GM19467 (cell line): ENCODE results near the gene CISTR.

Experiments used
- ATAC-seq: cut with Tn5 transposase; IDR thresholded peaks from one replicate; pipeline ENCODE4 v1.9.1; 2021; ENCODE audit warnings: mild to moderate bottlenecking, moderate library complexity; ENCODE audit not compliant: unreplicated experiment

CISTR gene

GRCh38 chr12:53744751-53745150 is 7.0 kb downstream of the CISTR start:
- ATAC-seq = no peak

GRCh38 chr12:53744130-53744441 is 7.7 kb downstream of the CISTR start:
- no peak for ATAC-seq

GRCh38 chr12:53743266-53744129 is 8.3 kb downstream of the CISTR start:
- no peak for ATAC-seq

DNA sequence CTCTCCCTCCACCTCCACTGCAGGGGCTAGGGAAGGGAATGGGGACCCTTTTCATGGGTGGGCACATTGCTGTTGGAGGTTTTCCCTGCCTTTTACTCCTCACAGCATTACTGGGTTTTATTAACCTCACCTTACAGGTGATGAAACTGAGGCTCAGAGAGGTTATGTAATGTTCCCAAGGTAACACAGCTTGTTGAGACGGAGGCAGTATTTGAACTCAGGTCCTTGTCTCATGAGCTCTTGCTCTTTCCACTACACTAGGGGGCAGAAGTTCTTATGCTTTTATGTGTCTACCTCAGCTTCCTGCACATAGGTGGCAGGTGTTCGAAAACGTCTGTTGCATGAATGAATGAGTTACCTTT is 11.7 kb downstream of the CISTR start:
- ATAC-seq = no peak

DNA sequence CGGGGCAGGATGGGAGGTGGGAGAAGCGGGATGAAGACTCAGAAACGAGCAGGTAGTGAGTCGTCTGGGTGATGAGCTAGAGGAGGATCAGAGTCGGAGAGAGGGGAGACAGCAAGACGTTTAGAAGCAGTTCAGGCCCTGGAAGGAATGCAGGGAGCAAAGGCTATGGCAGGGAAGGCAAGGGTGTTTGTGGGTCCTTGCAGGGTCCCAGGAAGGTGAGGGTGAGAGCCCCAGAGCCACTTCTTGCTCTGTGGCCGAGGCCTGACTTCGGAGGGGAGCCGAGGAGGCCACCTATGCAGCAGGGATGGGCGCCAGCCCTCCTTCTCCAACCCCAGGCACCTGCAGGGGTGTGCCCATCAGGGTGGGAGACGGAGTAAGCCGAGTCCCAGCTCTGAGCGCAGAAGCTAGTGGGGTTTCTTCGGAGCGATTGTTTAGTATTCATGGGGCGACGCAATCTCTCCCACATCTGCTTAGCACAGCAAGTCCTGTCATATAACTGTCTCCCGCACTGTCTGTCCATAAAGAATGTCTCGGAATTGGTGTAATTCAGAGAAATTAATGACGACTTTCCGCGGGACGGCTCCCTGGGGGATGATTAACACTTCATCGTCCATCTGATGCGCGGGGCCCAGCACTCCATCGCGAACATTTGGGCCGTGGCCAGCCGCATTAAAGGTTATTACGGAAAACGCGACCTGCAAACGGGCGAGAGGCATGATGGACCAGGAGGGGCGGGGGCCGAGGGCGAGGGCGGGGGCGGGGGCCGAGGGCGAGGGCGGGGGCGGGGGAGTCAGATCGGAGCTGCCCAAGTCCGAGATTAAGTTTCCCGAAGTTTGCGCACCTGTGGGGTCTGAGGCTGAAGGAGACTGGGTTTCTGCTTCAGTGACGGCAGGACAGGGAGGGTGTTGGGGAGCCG is 12.3 kb downstream of the CISTR start:
- ATAC-seq = no peak

DNA sequence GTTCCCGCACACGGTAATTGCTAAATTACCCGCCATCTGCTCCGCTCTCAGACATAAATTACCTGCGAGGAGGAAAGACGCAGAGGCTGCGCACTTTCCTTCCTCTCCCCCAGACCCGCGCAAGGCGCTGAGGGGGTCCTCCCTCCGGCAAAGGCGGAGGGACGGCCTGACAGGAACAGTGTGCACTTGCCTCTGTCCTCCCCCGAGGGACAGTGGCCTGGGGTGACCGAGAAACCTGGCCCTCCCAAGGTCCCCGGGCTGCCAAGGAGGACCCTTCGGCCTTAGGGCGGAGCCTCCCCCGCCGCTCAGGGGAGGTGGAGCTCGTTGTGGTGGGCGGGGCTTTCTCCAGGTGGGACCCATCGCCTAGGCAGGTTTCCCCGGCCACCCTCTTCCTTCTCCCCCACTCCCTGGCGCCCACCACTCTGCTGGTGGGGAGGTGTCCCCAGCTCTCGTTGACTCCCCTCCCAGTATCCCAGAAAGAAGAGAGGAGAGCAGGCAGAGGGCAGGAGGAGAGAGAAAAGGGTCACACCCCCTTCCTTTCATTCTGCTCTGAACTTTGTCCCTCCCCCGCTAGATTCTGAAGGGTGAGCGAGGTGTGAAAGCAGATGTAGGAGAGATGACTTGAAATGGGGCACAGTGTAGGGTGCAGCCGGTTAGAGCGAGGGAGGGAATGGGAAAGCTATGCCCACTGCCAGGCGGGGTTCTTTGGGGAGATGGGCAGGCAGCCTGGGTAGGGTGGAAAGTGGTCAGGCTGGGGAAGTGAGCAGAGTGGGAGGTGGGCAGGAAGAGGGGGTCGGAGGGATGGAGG is 13.2 kb downstream of the CISTR start:
- no peak for ATAC-seq

GRCh38 chr12:53737951-53738405 is 13.8 kb downstream of the CISTR start:
- ATAC-seq = no peak

- ATAC-seq = no peak
Measured at GRCh38 chr12:53737093-53737808, 14.5 kb downstream of the CISTR start.

- no peak for ATAC-seq
Measured at GRCh38 chr12:53736592-53736991, 15.2 kb downstream of the CISTR start.

- ATAC-seq = no peak
Measured at GRCh38 chr12:53735556-53735955, 16.2 kb downstream of the CISTR start.

DNA sequence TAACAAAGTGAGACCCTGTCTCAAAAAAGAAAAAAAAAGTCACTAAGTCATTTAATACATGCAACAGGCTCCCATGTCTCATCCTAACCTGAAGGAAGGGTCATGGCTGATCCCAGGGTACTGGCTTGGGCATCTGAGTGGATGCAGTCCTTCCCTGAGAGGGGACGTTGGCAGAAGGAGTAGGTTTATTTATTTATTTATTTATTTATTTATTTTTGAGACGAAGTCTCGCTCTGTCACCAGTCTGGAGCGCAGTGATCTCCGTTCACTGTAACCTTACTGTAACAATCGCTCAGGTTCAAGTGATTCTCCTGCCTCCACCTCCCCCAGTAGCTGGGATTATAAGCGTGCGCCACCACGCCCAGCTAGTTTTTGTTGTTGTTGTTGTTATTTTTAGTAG is 17.4 kb downstream of the CISTR start:
- ATAC-seq = no peak

DNA sequence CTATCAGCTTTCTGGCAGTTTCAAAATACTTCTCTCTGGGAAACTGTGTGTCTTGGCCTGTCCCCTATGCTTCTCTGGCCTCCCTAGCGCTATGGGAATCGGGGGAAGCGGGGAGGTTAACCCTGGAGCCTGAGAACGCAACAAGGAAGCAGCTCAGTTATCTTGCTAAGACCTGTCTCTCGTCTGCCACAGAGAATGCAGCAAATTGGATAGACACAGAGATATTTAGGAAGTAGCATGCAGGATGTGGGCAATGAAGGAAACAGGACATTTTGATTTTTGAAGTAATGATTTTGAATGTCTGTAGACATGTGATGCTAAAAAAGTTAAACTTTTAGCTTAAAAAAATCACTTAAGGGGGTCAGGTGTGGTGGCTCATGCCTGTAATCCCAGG is 18.0 kb downstream of the CISTR start:
- no peak for ATAC-seq

- ATAC-seq = no peak
Measured at GRCh38 chr12:53733051-53733806, 18.6 kb downstream of the CISTR start.

DNA sequence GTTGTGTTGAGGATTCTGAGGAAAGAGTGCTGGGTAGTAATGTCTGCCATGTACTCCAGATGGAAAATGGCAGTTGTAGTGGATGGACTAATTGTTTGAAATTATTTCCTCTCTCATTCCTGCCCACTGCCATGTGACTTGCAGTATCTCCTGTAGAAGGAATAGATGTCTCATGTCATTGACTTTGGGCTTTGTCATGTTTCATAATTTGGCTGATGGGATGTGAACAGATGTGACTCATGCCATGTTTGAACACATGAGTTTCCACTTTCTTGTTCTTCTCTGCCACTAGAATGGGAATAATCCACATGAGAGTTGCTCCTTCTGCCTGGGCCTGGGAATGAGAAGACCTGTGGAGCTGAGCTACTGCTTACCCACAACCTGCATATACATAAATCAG is 22.1 kb downstream of the CISTR start:
- ATAC-seq = no peak

GRCh38 chr12:53728206-53728605 is 23.6 kb downstream of the CISTR start:
- ATAC-seq = no peak

GRCh38 chr12:53727310-53728041 is 24.3 kb downstream of the CISTR start, which contains the start of gene CALCOCO1:
CALCOCO1 (minus strand) TSS chr12:53727452; CDS start chr12:53725242, 2,210 bp downstream.
- peak; percentile 98 for ATAC-seq

GRCh38 chr12:53726946-53727309 is 24.9 kb downstream of the CISTR start:
- ATAC-seq = no peak

DNA sequence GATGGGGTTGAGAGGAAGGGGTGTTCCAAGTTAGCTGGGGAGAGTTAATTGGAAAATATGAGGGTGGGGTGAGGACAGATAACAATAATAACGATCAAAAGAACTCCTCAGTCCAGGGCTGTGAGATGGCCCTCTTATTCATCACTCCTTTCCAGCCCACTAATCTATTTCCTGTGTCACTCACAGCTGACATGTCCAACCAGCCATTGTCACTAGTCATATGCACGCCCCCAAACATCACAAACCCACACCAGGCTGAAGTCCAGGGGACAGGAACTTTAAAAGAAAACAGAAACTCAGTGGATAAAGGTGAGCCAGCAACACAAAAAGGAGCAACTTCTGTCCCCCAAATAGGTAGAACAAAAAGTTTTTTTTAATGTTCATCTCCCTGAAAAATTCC is 25.4 kb downstream of the CISTR start:
- no peak for ATAC-seq

DNA sequence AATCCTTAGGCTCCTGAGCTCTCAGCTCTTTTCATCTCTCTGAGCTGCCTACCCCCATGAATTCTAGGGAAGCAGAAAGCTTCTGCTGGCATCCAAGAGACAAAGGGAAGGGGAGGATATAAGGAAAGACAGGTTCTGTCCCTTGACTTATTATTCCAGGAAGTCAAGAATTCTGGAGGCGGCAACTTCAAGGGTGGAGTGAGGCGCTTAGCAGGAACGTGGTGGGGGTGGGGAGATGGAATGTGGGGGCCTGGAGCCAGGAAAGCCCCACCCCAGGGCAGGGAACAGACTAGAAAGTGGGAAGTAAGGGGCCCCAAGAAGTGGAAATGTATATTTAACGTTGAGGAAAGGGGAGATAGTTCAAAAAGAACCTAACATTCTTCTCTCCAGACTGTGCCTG is 26.0 kb downstream of the CISTR start:
- ATAC-seq = no peak
